ENCODE results near the gene IMMP2L.

GRCh38 chr7:110948280-110948679, 614.0 kb downstream of the IMMP2L start:
- TF ChIP-seq HDAC2 (CRISPR knock-in tag; IDR thresholded peaks at IDR 0.05) (no peak), HMG20A (CRISPR knock-in tag; IDR thresholded peaks at IDR 0.05; ENCODE audit: borderline replicate concordance) (no peak), RFX5 (IDR thresholded peaks at IDR 0.05; ENCODE audit: low read depth, low read length) (no peak), ZFP36 (IDR thresholded peaks at IDR 0.05; ENCODE audit: borderline replicate concordance, low read depth, low read length, partially characterized antibody) (no peak), MAX (IDR thresholded peaks at IDR 0.05) (no peak), POLR2A (IDR thresholded peaks at IDR 0.05; ENCODE audit: insufficient read depth in 1 of 2, low read depth in 2 of 2, low read length in 2 of 2) (no peak), ZNF563 (CRISPR knock-in tag; IDR thresholded peaks at IDR 0.05) (no peak), NCOR1 (IDR thresholded peaks at IDR 0.05; ENCODE audit: borderline replicate concordance, low read length) (no peak), HNRNPLL (IDR thresholded peaks at IDR 0.05; ENCODE audit: low read depth, low read length, poor library complexity, severe bottlenecking) (no peak)
- TF ChIP-seq, protein P1, sequence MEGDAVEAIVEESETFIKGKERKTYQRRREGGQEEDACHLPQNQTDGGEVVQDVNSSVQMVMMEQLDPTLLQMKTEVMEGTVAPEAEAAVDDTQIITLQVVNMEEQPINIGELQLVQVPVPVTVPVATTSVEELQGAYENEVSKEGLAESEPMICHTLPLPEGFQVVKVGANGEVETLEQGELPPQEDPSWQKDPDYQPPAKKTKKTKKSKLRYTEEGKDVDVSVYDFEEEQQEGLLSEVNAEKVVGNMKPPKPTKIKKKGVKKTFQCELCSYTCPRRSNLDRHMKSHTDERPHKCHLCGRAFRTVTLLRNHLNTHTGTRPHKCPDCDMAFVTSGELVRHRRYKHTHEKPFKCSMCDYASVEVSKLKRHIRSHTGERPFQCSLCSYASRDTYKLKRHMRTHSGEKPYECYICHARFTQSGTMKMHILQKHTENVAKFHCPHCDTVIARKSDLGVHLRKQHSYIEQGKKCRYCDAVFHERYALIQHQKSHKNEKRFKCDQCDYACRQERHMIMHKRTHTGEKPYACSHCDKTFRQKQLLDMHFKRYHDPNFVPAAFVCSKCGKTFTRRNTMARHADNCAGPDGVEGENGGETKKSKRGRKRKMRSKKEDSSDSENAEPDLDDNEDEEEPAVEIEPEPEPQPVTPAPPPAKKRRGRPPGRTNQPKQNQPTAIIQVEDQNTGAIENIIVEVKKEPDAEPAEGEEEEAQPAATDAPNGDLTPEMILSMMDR (CRISPR knock-in tag; IDR thresholded peaks at IDR 0.05): no peak

Data from HepG2 (cell line).